GM18499 (cell line): Measurements from ENCODE around the gene MOB1A.

Experiments
- ATAC-seq: cut with Tn5 transposase; IDR thresholded peaks from one replicate; pipeline ENCODE4 v1.9.1; 2021; ENCODE audit warnings: moderate number of reproducible peaks; ENCODE audit not compliant: insufficient read depth, unreplicated experiment

The MOB1A gene

DNA sequence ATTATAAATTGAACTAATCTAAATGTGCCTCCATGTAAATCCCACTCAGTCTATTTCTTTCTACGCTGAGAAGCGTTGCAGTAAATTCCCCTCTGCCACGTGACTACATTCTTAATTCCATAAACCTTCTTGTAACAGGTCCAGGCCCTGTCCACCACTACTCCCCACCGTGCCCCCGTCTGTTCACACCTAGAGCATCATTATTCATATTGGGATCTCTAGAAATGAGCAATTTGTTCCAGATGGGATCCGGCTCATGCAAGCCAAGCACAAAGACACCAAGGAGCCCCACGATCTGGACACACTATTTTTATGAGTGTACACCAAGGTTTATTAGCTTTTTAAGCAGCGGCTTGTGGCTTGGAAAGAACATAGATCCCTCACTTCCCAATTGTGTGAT is 69.1 kb downstream of the MOB1A start:
- ATAC-seq = no peak

GRCh38 chr2:74107071-74107470 is 71.6 kb downstream of the MOB1A start:
- no peak for ATAC-seq

DNA sequence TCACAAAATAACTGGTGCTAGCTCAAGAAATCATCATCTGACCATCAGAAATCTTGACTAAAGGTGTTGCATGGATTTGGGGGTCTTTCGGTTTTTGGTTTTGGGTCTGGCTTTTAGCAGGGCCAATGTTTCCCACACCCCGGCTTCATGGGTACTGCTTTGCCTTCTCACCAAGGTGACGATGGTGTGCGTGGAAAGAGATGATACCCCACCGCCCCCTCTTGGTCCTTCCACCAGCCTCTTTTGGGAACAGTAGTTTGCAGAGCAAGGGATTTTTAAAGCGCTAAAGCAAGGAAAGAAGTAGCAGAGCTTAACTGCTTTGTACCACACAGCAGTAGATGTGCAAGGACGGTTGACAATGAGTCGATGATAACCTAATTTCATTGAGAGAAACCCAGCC is 73.3 kb downstream of the MOB1A start:
- ATAC-seq = no peak

DNA sequence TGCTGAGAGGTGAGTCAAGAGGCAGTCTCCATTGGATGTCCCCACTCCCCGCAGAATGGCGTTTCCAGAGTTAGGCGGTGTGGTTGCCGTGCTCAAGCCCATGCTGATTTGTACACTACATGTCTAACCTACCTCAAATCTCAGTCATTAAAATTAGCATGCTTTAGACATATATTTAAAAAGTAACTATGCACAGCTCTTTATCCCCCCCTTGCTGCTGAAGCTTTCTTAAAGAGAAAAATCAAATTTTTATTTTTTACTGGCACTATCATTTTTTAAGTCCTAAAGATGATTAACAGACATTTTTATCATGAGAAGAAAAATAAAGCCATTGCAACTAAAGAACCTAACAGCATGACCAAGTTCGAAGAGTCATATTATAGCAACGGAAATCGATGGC is 73.8 kb downstream of the MOB1A start:
- ATAC-seq = no peak

GRCh38 chr2:74103763-74104162 is 74.9 kb downstream of the MOB1A start:
- no peak for ATAC-seq
